Measurements from ENCODE around the gene TUSC2.

GRCh38 chr3:50338965-50339364 is 10.9 kb upstream of the TUSC2 start:
- no peak for TF ChIP-seq CTCF (IDR thresholded peaks at IDR 0.05)
- TF ChIP-seq POLR2AphosphoS5 (IDR thresholded peaks at IDR 0.05; ENCODE audit: low read depth, low read length), result no peak
- no peak for TF ChIP-seq TCF7L2 (IDR thresholded peaks at IDR 0.05; ENCODE audit: low read depth, low read length)
- no peak for TF ChIP-seq SIN3A (IDR thresholded peaks at IDR 0.05; ENCODE audit: borderline replicate concordance, insufficient read depth, low read depth, low read length)
- no peak for TF ChIP-seq REST (IDR thresholded peaks at IDR 0.05; ENCODE audit: insufficient read depth in 1 of 2, low read depth in 2 of 2, low read length in 1 of 2)

Data from Panc1 (cell line).